Kidney glomerular epithelial cell (primary cell): ENCODE data around the gene AGFG2.
"Not testable (repeated sequence)": the region's sequence is repeated elsewhere in the genome, so short reads cannot be mapped to it uniquely, and the experiment has no call there.

Source experiments
- DNase-seq: peaks from one replicate; lab custom pipeline; 2025; lab: John Stamatoyannopoulos, UW

Gene AGFG2

DNA sequence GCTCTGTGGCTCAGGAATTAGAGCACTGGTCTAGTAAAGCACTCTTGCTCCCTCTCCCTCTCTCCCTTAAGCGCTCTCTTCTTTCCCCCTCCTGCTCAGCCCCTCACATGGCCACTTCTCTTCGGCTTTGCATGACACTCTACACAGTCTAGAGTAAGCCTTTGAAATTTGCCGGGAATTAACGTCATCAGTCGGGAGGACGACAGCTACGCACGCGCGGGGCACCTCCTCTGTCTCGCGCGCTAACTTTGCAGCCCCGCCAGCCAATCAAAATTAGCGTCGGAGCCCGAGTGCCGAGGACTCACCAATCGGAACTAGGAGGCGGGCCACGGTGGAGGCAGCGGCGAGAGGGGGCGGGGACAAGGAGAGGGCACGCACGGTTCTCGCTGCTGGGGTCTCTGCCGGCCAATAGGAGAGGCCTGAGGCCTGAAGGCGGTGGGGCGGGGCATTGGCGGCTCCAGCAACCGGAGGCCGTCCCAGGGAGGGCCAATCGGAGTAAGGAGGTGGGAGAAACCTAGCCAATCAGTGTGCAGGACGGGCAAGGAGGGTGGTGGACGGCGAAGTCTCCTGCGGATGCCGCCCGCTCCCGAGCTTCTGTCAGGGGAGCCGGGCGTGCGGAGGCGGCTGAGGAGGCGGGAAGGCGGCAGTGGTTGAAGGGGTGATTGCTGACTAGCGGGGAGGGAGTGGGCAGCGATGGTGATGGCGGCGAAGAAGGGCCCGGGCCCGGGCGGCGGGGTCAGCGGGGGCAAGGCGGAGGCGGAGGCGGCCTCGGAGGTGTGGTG is at the start of gene AGFG2:
AGFG2 (plus strand) TSS at position 550 of the 782 bp plus-strand sequence; CDS start at position 694, 144 bp downstream.
- DNase-seq: peak; percentile 98

DNA sequence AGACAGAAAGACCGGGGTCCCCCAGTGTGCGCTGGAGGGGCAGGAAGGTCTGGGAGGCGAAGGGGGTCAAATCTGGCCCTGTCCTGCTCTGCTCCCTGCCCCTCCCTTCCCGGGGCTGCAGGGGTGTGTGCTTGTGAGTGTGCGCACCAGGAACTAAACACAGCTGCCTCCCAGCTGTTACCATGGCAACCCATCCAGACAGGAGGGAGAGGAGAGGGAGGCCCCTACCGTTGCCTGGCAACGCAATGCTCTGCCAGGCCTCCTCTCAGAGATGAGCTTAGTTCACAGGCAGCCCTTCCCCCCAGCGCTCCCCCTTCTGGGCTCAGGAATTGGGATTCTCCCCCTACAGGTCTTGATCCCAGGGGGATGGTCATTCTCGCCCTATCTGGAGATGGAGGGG is 49.2 kb upstream of the AGFG2 start:
- DNase-seq: peak; percentile 39

DNA sequence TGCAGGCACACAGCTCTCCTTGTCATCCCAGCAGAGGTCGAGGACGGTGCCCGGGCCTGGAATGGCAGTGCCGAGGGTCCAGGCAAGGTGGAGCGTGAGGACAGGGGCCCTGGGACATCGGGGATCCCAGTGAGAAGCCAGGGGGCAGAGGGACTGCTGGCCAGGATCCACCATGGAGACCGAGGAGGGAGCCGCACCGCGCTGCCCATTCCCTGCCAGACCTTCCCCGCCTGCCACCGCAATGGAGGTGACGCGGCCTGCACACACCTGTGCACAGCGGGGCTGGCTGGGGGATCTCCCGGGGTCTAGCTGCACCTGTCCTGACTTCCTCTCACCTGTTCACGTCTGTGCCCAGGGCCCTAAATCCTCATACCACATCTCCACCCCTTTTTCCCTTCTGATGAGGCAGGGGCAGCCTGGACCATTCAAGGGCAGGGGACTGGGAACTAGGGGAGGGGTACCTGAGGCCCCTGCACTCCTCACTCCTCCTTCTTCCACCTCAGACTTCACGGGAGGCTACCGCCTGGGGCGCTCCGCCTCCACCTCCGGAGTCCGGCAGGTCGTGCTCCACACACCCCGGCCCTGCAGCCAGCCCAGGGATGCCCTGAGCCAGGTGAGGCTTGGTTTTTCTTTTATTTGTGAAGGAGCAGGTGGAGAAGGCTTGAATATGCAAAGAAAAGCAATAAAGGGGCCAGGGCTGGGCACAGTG is 48.4 kb upstream of the AGFG2 start:
- no peak for DNase-seq

GRCh38 chr7:100491192-100491578 is 47.8 kb upstream of the AGFG2 start:
- DNase-seq: no peak

DNA sequence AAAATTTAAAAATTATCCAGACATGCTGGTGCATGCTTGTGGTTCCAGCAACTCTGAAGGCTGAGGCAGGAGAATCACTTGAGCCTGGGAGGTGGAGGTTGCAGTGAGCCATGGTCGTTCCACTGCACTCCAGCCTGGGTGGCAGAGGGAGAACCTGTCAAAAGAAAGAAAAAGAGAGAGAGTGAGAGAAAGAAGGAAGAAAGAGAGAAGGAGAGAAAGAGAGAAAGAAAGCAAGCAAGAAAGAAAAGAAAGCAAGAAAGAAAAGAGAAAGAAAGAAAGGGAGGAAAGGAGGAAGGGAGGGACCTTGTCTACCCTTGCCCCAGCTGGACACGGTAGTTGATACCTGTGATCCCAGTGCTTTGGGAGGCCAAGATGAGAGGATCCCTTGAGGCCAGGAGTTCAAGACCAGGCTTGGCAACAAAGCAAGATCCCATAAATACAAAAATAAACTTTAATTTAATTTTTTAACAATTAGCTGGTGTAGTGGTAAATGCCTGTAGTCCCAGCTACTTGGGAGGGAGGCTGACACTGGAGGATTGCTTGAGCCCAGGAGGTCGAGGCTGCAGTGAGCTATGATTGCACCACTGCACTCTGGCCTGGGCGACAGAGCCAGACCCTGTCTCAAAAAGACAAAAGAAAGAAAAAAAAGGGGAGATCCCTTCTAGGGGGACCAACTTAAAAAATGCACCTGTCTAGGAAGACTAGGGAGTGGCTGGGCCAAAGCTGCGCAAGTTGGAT is 46.1 kb upstream of the AGFG2 start:
- no peak for DNase-seq

DNA sequence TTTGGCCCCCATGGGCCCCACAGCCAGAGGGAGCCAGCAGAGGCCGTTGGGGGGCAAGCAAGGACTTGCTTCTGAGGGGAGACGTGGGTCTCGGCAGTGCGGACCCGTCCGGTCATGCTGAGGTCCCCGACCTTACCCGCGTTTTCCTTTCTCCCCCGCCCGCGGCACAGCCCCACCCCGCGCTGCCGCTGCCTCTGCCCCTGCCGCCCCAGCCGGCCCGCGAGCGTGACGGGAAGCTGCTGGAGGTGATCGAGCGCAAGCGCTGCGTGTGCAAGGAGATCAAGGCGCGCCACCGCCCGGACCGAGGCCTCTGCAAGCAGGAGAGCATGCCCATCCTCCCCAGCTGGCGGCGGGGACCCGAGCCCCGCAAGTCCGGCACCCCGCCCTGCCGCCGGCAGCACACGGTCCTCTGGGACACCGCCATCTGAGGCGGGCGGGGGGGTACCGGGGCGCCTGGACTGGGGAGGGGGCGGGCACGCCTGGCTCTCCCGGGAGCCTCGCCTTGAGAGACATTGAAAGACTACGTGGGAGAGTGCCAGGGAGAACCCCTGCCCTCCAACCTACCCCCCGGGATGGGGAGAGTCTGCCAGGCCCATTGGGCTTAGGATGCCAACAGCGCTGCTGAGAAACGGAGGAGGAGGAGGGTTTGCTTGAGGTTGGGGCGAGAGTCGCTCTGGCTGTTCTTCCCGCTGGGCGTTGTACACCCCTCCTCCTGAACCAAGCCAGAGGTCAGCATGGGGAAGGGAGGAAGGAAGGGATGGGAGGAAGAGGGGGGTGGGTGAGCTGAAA is 45.3 kb upstream of the AGFG2 start:
- DNase-seq: no peak

DNA sequence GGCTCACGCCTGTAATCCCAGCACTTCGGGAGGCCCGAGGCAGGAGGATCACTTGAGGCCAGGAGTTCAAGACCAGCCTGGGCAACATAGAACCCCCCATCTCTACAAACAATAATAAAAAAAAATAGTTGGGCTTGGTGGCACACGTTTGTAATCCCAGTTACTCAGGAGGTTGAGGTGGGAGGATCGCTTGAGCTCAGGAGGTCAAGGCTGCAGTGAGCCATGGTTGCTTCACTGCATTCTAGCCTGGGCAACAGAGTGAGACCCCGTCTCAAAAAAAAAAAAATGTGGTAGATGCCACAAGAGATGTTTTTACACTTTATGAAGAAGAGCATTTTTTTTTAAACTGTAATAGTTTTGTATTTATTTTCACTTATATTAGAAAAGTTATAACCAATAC is 42.5 kb upstream of the AGFG2 start:
- DNase-seq: no peak

GRCh38 chr7:100500743-100501142 is 38.3 kb upstream of the AGFG2 start:
- DNase-seq: not testable (repeated sequence)

DNA sequence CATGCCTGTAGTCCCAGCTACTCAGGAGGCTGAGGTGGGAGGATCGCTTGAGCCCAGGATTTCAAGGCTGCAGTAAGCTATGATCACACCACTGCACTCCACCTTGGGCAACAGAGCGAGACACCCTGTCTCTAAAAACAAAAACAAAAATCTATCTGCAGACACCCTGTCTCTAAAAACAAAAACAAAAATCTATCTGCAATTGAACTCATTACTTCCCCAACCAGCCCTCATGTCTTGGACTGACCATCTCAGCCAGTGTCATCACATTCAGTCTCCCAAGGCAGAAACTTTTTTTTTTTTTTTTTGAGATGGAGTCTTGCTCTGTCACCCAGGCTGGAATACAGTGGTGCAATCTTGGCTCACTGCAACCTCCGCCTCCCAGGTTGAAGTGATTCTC is 35.0 kb upstream of the AGFG2 start:
- DNase-seq: not testable (repeated sequence)

- DNase-seq: no peak
Measured at GRCh38 chr7:100504887-100505611, 34.0 kb upstream of the AGFG2 start.

DNA sequence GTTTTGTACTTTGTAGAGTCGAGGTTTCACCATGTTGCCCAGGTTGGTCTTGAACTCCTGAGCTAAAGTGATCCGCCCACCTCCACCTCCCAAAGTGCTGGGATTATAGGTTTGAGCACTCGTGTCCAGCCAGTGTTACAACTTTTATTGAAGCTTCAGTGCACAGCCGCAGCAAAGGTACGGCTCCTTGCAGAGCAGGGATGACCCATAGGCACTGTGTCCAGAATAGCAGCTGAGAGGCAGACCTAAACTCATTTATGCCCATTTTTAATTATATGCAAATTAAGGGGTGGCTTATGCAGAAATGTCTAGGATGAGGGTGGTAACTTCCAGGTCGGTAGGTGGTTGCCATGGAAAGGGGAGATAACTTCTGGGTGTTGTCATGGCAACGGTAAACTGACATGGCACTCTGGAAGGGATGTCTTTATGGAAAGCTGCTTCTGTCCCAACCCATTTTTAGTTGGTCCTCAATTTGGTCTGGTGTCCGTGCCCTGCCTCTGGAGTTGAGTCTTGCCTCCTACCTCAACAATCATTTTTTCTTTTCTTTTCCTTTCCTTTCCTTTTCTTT is 32.6 kb upstream of the AGFG2 start:
- DNase-seq: no peak

GRCh38 chr7:100509231-100509630 is 29.8 kb upstream of the AGFG2 start:
- DNase-seq: no peak

DNA sequence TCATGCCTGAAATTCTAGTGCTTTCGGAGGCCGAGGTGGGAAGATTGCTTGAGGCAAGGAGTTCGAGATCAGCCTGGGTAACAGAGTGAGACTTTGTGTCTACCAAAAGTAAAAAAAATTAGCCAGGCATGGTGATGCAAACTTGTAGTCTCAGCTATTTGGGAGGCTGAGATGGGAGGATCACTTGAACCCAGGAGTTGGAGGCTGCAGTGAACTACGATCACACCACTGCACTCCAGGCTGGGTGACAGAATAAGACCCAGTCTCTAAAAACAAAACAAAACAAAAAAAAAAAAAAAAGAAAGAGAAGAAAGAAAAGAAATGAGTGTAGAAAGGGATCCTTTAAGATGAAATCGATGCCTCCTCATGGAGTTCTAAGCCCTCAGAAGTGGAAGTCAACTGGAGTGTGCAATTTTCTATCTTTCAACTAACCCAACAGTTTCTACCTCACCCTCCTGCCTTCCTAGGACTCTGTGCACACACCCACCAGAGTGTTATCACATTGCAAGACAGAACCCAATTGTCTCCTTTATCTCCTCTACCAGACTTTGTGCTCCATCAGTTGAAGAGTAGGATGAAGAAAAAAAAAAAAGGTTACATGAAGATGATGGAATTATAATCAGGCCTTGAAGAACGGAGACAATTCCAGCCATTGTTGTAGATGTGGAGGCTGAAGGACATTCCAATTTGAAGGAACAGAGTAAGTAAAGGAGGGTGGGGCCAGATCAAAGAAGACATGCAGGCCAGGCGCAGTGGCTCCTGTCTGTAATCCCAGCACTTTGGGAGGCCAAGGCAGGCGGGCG is 28.4 kb upstream of the AGFG2 start:
- no peak for DNase-seq

DNA sequence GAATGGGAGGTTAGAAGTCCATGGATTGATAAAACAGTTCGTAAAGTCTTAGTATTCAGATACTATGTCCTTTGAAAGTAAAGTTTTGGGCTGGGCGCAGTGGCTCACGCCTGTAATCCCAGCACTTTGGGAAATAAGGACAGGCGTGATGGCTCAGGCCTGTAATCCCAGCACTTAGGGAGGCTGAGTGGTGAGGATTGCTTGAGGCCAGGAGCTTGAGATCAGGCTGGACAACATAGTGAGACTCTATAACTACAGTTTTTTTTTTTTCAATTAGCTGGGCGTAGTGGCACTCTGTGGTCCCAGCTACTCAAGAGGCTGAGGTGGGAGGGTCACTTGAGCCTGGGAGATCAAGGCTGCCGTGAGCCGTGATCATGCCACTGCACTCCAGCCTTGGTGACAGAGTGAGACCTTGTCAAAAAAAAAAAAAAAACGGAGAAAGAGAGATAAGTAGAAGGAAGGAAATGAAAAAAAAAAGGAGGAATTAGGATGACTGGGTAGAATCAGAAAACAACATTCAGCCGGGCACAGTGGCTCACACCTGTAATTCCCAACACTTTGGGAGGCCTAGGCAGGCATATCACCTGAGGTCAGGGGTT is 25.7 kb upstream of the AGFG2 start:
- no peak for DNase-seq

- DNase-seq: no peak
Measured at GRCh38 chr7:100515072-100515532, 23.9 kb upstream of the AGFG2 start.

GRCh38 chr7:100516135-100516812 is 22.7 kb upstream of the AGFG2 start:
- DNase-seq: no peak

DNA sequence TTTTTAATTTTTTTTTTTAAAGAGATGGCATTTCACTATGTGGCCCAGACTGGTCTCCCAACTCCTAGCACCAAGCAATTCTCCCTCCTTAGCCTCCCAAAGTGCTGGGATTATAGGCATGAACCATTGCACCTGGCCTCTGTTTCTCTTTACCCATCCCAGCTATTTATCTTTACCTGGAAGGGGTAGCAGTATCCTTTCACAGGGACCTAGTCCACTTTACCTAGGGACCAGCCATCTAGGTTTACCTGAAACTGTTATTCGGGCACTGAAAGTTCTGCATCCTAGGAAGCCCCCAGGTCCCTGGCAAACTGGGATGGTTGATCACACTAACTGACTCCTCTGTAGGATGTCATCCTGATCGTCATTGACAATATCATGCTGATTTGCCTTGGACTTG is 21.7 kb upstream of the AGFG2 start:
- no peak for DNase-seq

DNA sequence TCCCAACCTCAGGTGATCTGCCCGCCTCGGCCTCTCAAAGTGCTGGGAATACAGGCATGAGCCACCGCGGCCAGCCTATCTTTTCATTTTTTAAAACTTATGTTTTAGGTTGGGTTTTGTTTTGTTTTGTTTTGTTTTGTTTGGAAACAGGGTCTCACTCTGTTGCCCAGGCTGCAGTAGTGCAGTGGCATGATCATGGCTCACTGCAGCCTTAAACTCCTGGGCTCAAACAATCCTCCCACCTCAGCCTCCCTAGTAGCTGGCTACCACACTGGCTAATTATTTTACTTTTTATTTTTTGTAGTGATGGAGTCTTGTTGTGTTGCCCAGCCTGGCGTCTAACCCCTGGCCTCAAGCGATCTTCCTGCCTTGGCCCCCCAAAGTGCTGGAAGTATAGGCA is 19.4 kb upstream of the AGFG2 start:
- no peak for DNase-seq

DNA sequence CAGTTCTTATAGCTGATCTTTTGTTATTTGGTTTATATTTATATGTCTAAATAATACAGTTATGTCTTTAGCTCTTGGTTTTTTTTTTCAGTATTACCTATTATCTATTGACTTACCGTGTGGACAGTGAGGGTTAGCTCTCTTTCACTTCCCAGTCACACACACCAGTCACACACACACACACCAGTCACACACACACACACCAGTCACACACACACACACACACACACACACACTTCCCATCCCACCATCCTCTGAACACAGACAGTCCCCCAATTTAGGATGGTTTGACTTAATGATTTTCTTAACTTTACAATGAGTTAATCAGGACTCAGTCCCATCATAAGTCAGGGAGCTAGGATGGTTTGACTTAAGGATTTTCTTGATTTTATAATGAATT is 18.9 kb upstream of the AGFG2 start:
- DNase-seq: no peak
